ENCODE results near the gene CDK13.

DNA sequence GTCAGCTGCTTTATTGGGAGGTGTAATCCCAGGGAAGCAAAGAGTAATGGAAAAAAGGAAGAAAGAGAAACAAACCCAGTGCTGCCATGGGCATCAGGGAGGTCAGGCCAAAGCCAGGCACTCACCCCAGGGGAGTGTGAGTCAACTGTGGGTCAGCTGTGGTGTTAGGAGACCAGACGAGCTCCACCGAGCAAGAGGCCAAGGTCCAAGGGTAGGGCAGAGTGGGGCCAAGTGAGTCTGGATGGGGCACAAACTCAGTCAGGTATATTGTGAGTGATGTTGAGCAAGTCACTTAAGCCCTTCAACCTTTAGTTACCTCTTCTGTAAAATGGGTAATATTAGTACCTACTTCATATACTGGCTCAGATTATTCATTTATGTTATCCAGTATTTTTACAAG lies 30.4 kb upstream of the CDK13 start:
- TF ChIP-seq POLR2AphosphoS5 (IDR thresholded peaks at IDR 0.05) (no peak), POLR2A (IDR thresholded peaks at IDR 0.05) (no peak)
- TF ChIP-seq, protein P1, sequence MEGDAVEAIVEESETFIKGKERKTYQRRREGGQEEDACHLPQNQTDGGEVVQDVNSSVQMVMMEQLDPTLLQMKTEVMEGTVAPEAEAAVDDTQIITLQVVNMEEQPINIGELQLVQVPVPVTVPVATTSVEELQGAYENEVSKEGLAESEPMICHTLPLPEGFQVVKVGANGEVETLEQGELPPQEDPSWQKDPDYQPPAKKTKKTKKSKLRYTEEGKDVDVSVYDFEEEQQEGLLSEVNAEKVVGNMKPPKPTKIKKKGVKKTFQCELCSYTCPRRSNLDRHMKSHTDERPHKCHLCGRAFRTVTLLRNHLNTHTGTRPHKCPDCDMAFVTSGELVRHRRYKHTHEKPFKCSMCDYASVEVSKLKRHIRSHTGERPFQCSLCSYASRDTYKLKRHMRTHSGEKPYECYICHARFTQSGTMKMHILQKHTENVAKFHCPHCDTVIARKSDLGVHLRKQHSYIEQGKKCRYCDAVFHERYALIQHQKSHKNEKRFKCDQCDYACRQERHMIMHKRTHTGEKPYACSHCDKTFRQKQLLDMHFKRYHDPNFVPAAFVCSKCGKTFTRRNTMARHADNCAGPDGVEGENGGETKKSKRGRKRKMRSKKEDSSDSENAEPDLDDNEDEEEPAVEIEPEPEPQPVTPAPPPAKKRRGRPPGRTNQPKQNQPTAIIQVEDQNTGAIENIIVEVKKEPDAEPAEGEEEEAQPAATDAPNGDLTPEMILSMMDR (IDR thresholded peaks at IDR 0.05): no peak
